ENCODE measurements around the gene ANGPTL1.

- TF ChIP-seq CTCF (IDR thresholded peaks at IDR 0.05) (no peak), POLR2A (IDR thresholded peaks at IDR 0.05) (no peak)
Observed at GRCh38 chr1:178881950-178882349, 11.1 kb upstream of the ANGPTL1 start.
